GM10266 (cell line): Measurements from ENCODE around the gene NEK8.

Experiments used
- DNase-seq: peaks from one replicate; pipeline ENCODE4 v3.0.0; 2012; ENCODE audit errors: extremely low spot score
- CTCF ChIP-seq: IDR thresholded peaks from 2 replicates; pipeline ENCODE4 v1.5.1; 2012; ENCODE audit warnings: mild to moderate bottlenecking, low read depth; ENCODE audit not compliant: control insufficient read depth, insufficient read depth; ENCODE audit errors: missing control alignments

The NEK8 gene

DNA sequence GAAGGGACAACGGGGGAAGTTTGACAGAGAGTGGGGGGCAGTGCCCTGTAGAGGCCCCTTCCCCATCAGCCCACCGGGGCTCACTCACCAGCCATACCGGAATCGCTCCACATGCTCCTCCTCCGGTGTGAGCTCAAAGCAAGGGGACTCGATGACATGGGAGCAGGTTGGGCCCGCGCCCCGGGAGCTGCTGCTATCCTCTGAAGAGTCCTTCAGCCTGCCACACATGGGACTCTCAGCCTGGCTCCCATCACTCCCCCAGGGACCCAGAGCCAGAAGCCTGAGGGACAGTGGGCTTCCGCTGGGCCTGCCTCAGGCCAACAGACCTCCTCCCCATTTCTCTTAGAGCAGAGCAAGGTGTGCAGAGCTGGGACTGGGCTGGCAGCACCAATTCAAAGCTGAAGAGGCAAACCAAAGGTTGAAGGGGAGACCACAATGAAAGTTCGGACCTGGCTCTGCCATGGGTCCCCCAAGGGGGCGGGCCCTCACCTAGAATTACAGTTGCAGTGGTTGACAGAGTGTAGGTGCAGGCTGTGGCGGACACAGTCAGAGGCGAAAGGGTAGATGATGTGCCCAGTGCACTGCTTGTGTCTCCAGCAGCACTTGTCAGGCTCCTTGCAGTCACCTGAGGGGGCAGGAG lies 24.2 kb upstream of the NEK8 start:
- TF ChIP-seq CTCF: no peak
- no peak for DNase-seq

GRCh38 chr17:28705074-28705659 lies 23.4 kb upstream of the NEK8 start:
- DNase-seq: no peak
- no peak for TF ChIP-seq CTCF

- no peak for TF ChIP-seq CTCF
- DNase-seq: no peak
These were observed 22.8 kb upstream of the NEK8 start for GRCh38 chr17:28705728-28706334.

- no peak for TF ChIP-seq CTCF
These were observed 21.9 kb upstream of the NEK8 start for GRCh38 chr17:28706471-28707338.

DNA sequence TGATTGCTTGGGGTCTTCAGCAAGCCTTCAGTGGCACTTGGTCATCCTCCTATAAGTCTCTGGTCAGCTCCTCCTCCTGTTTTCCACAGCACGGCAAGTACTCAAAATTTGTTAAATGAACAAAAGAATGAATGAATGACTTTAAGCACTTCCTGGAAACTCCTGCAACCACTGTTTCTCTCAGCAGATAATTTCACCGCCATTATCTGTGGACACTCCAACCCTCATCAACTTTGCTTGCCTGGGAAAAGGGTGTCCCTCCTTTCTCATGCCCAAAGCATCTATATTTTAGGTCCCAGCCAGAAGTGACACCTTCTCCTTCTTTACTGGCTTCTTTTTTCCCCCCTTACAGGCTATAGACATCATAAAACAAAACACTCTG lies 21.3 kb upstream of the NEK8 start:
- TF ChIP-seq CTCF: no peak
- DNase-seq: no peak

More at GRCh38 chr17:28706471-28707338, 21.9 kb upstream of the NEK8 start:
- no peak for DNase-seq

GRCh38 chr17:28710861-28711722 lies 17.5 kb upstream of the NEK8 start:
- DNase-seq: peak; percentile 96
- no peak for TF ChIP-seq CTCF
